ENCODE data around the gene OLFM3.

OLFM3 gene

DNA sequence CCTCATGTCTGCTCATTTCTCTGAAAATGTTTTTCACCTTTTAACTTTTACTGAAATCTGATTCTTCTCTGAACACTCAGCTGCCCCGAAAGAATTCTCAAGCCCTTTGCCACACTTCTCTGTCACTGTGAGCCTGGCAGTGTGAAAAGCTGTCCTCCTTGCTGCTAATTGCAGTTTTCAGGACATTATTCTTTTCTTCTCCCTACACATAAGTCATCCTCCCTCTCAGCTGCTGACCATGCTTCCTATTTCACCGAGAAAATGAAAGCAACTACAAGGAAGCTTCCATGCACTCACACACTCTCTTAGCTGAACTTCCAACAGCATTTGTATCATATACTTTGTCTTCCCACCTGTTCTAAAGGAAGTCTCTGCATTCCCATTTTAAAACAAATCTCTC lies 15.8 kb downstream of the OLFM3 start:
- no peaks in the 10 kb centered on the region for H3K36me3 ChIP-seq (ENCODE audit: low read depth)
- DNase-seq (ENCODE audit: low spot score), result no peak
- peaks cover 4% of the 10 kb centered on the region for H3K27me3 ChIP-seq (ENCODE audit: insufficient read depth, poor library complexity, severe bottlenecking)
- TF ChIP-seq, protein P1, sequence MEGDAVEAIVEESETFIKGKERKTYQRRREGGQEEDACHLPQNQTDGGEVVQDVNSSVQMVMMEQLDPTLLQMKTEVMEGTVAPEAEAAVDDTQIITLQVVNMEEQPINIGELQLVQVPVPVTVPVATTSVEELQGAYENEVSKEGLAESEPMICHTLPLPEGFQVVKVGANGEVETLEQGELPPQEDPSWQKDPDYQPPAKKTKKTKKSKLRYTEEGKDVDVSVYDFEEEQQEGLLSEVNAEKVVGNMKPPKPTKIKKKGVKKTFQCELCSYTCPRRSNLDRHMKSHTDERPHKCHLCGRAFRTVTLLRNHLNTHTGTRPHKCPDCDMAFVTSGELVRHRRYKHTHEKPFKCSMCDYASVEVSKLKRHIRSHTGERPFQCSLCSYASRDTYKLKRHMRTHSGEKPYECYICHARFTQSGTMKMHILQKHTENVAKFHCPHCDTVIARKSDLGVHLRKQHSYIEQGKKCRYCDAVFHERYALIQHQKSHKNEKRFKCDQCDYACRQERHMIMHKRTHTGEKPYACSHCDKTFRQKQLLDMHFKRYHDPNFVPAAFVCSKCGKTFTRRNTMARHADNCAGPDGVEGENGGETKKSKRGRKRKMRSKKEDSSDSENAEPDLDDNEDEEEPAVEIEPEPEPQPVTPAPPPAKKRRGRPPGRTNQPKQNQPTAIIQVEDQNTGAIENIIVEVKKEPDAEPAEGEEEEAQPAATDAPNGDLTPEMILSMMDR (IDR thresholded peaks at IDR 0.05; ENCODE audit: poor library complexity, severe bottlenecking), result no peak
- H3K4me1 ChIP-seq (ENCODE audit: insufficient read depth, poor library complexity, severe bottlenecking), result no peaks in the 10 kb centered on the region
- no peaks in the 10 kb centered on the region for H3K9me3 ChIP-seq (ENCODE audit: severe bottlenecking)
- ATAC-seq (ENCODE audit: low read depth), result no peak
- no peak overlapping the region for H3K4me3 ChIP-seq (ENCODE audit: severe bottlenecking)
- H3K27ac ChIP-seq (ENCODE audit: poor library complexity, severe bottlenecking), result no peak overlapping the region

DNA sequence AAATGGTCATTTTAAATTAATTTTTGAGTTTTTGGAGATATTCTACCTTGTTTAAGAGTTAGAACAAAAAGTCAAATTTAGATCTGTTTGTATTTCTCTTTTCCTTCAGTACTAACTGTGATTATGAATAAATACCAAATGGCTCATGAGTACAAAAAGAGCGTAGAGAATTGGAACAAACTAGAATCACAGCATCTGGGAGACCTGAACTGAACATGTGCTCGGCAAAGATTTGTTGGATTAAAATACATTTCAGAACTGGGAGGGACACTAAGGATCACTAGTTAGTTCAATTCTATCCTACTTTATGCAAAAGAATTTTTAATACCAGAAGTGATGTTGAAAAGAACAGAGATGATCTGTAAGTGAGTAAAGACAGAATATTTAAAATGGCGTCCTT lies 19.5 kb downstream of the OLFM3 start:
- Histone ChIP-seq H3K4me3 (ENCODE audit: severe bottlenecking) (no peak overlapping the region), H3K27me3 (ENCODE audit: insufficient read depth, poor library complexity, severe bottlenecking) (peaks cover 4% of the 10 kb centered on the region)
- no peak for ATAC-seq (ENCODE audit: low read depth)

GRCh38 chr1:101976161-101976560 lies 20.6 kb downstream of the OLFM3 start:
- DNase-seq (ENCODE audit: low spot score) (no peak), ATAC-seq (ENCODE audit: low read depth) (no peak)
- no peaks in the 10 kb centered on the region for H3K9me3 ChIP-seq (ENCODE audit: severe bottlenecking)
- no peaks in the 10 kb centered on the region for H3K36me3 ChIP-seq (ENCODE audit: low read depth)
- peaks cover 4% of the 10 kb centered on the region for H3K27me3 ChIP-seq (ENCODE audit: insufficient read depth, poor library complexity, severe bottlenecking)
- no peak overlapping the region for H3K27ac ChIP-seq (ENCODE audit: poor library complexity, severe bottlenecking)
- H3K4me1 ChIP-seq (ENCODE audit: insufficient read depth, poor library complexity, severe bottlenecking), result no peaks in the 10 kb centered on the region
- TF ChIP-seq, protein P1 (IDR thresholded peaks at IDR 0.05; ENCODE audit: poor library complexity, severe bottlenecking), result no peak
- no peak overlapping the region for H3K4me3 ChIP-seq (ENCODE audit: severe bottlenecking)

More for the DNA sequence above, 19.5 kb downstream of the OLFM3 start:
- TF ChIP-seq, protein P1 (IDR thresholded peaks at IDR 0.05; ENCODE audit: poor library complexity, severe bottlenecking), result no peak
- H3K4me1 ChIP-seq (ENCODE audit: insufficient read depth, poor library complexity, severe bottlenecking), result no peaks in the 10 kb centered on the region
- H3K27ac ChIP-seq (ENCODE audit: poor library complexity, severe bottlenecking), result no peak overlapping the region
- H3K9me3 ChIP-seq (ENCODE audit: severe bottlenecking), result no peaks in the 10 kb centered on the region
- no peaks in the 10 kb centered on the region for H3K36me3 ChIP-seq (ENCODE audit: low read depth)
- no peak for DNase-seq (ENCODE audit: low spot score)

DNA sequence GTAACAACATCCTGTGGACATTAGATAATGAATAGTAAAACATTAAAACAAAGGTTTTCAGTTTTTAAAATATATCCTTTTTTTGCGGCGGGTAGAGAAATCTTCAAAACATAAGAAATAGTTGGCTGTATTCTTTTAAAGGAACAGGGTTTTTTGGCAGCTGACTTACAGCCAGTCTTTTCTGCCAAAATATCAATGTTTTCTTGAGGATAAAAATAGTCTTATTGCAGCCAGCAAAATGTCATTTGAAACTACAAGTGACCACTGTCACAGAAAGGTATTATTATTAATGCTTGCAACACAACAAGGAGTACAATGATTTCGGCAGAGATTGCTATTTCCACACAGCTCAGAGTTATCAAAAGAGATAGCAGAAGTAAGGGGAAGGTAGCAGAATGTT lies 21.4 kb downstream of the OLFM3 start:
- H3K36me3 ChIP-seq (ENCODE audit: low read depth), result no peaks in the 10 kb centered on the region
- ATAC-seq (ENCODE audit: low read depth) (no peak), DNase-seq (ENCODE audit: low spot score) (no peak)
- peaks cover 4% of the 10 kb centered on the region for H3K27me3 ChIP-seq (ENCODE audit: insufficient read depth, poor library complexity, severe bottlenecking)
- no peak overlapping the region for H3K27ac ChIP-seq (ENCODE audit: poor library complexity, severe bottlenecking)
- H3K4me3 ChIP-seq (ENCODE audit: severe bottlenecking), result no peak overlapping the region
- TF ChIP-seq, protein P1 (IDR thresholded peaks at IDR 0.05; ENCODE audit: poor library complexity, severe bottlenecking), result no peak
- no peaks in the 10 kb centered on the region for H3K4me1 ChIP-seq (ENCODE audit: insufficient read depth, poor library complexity, severe bottlenecking)
- H3K9me3 ChIP-seq (ENCODE audit: severe bottlenecking), result no peaks in the 10 kb centered on the region

DNA sequence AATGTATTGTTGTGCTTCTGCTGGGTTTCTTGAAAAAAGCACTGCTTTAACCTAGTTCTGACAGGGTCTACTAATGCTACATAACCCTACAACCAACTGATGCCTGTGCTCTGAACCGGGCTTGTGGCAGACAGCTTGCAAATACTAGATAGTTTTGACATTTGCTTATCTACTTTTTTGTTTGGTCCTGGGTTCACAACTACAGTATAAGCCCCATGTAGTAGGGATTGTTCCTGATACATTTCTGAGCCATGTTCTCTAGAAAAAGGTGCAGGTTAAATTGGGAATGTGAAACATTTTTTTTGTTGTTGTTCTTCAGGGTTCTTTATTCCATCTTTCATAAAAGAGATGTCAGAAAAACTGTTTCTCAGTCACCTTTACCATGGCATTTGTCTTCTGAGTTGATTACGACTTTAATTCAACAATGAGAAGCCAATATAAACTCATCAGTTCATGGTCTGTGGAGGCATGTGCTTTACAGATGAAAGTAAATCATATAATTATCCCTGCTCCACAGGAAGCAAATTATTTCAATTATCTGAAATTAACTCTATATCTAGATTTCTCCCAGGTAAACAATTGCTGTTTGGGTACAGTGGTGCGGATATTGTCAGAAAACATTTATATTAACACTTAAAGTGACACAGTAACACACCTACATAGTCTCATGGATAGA lies 22.0 kb downstream of the OLFM3 start:
- H3K36me3 ChIP-seq (ENCODE audit: low read depth), result no peaks in the 10 kb centered on the region
- TF ChIP-seq, protein P1 (IDR thresholded peaks at IDR 0.05; ENCODE audit: poor library complexity, severe bottlenecking), result no peak
- H3K27me3 ChIP-seq (ENCODE audit: insufficient read depth, poor library complexity, severe bottlenecking), result peaks cover 4% of the 10 kb centered on the region
- no peaks in the 10 kb centered on the region for H3K4me1 ChIP-seq (ENCODE audit: insufficient read depth, poor library complexity, severe bottlenecking)
- ATAC-seq (ENCODE audit: low read depth) (no peak), DNase-seq (ENCODE audit: low spot score) (no peak)
- no peak overlapping the region for H3K27ac ChIP-seq (ENCODE audit: poor library complexity, severe bottlenecking)
- no peaks in the 10 kb centered on the region for H3K9me3 ChIP-seq (ENCODE audit: severe bottlenecking)
- H3K4me3 ChIP-seq (ENCODE audit: severe bottlenecking), result no peak overlapping the region
